ENCODE results near the gene CLDN9.

CLDN9 gene, protein sequence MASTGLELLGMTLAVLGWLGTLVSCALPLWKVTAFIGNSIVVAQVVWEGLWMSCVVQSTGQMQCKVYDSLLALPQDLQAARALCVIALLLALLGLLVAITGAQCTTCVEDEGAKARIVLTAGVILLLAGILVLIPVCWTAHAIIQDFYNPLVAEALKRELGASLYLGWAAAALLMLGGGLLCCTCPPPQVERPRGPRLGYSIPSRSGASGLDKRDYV

GRCh38 chr16:3012828-3013420, at the start of gene CLDN9:
CLDN9 (plus strand) TSS chr16:3012923; CDS start chr16:3013363, 440 bp downstream.
- no peak for DNase-seq (ENCODE audit: low spot score)

DNA sequence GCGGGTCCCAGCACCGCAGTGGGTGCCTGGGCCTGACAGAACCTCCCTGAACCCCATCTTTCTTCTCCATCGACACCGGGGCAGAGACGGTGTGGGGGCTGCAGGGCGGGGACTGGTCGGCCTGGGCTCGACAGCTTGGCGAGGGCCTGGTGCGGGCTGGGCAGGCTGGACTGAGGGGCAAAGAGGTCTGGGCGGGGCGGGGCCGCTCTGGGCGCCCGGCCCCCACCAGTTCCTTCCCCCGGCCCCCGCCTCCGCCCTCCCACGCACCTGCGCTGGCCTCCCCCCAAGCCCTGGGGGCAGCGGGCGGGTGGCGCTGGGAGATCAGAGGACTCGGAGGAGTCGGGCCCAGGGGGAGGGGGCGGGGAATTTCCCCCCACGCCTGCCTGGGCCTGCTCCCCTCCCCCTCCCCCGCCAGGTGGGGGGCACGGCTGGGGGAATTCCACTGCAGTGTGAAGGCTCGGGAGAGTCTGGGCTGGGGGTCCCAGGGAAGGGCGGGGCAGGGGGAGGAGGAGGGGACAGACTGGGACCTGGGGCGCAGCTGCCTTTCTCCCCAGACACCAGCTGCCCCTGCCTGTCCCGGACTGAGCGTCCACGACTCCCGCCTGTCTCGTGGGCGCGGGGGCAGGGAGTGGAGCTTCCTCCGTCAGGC, 49.5 kb upstream of the CLDN9 start:
- no peak for DNase-seq (ENCODE audit: low spot score)

- DNase-seq (ENCODE audit: low spot score) = no peak
Measured at GRCh38 chr16:2963723-2964474, 48.8 kb upstream of the CLDN9 start, which contains the start of gene KREMEN2. KREMEN2 (plus strand) TSS chr16:2964275; CDS start chr16:2964521, 246 bp downstream.

GRCh38 chr16:2964475-2965336, 48.0 kb upstream of the CLDN9 start:
- no peak for DNase-seq (ENCODE audit: low spot score)

- DNase-seq (ENCODE audit: low spot score) = no peak
Measured at GRCh38 chr16:2966043-2966807, 46.5 kb upstream of the CLDN9 start.

DNA sequence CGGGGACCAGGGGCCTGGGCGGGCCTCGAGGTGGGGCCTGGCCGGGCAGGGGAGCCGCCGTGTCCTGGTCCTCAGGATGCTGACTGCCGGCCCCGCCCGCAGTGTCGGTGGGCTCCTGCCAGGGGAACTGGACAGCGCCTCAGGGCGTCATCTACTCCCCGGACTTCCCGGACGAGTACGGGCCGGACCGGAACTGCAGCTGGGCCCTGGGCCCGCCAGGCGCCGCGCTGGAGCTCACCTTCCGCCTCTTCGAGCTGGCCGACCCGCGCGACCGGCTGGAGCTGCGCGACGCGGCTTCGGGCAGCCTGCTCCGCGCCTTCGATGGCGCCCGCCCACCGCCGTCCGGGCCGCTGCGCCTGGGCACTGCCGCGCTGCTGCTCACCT, 45.9 kb upstream of the CLDN9 start:
- DNase-seq (ENCODE audit: low spot score) = no peak

GRCh38 chr16:2967211-2967631, 45.5 kb upstream of the CLDN9 start:
- no peak for DNase-seq (ENCODE audit: low spot score)

DNA sequence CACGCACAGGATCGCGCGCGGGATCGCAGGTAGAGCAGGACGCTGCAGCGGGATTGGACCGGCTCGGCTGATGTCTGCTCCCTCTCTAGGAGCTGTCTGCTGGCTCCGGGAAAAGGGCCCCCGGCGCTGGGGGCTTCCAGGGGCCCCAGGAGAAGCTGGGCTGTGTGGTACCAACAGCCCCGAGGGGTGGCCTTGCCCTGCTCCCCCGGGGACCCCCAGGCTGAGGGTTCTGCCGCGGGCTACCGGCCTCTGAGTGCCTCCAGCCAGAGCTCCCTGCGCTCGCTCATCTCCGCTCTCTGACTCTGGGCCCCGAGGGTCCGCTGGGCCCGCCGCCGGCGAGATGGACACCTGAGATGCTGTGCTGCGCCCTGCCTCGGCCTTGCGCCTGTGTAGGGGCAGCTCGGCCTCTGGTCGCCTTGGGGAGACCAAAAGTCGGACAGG, 45.0 kb upstream of the CLDN9 start:
- no peak for DNase-seq (ENCODE audit: low spot score)

- no peak for DNase-seq (ENCODE audit: low spot score)
Measured at GRCh38 chr16:2968368-2968737, 44.4 kb upstream of the CLDN9 start.

- peak; percentile 91 for DNase-seq (ENCODE audit: low spot score)
Measured at GRCh38 chr16:2968738-2969544, 43.8 kb upstream of the CLDN9 start, which contains the start of gene PAQR4. PAQR4 (plus strand) TSS chr16:2969348; CDS start chr16:2969675, 327 bp downstream.

DNA sequence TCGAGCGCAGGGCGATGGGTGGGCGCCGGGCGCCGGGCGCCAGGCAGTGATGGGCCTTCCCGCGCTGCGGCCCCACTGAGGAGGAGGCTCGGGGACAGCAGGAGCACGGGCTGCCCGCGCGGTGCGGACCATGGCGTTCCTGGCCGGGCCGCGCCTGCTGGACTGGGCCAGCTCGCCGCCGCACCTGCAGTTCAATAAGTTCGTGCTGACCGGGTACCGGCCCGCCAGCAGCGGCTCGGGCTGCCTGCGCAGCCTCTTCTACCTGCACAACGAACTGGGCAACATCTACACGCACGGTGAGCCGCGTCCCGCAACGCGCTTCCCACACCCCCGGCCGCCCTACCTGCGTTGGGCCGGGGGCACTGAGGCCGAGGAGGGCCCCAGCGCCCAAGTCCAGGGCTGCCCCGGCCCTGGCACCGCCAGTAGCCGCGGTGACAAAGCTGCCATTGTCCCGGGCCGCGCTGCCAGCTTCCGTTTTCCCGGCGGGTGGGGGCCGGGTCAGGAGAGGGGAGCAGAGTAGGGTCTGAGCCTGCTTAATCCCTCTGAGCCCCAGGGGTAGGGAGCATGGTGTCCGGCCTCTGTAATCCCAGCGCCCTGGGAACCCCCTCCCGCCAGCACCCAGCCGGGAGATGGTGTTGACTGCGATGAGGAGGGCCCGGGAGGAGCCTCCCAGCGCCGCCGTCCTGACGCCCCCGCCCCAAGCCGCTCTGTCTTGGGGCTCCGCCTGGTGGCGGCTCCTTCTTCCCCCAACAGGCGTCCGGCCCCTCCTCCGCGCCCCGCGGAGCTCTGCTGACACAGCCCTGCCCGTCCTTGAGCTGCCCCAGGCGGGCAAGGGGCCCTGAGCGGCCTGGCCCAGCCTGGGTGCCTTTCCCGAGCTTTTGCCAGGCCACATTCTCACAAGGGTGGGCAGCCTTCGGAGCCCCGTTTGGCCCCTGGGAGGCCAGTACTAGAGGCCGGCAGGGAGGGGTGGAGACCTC, 42.9 kb upstream of the CLDN9 start:
- peak; percentile 65 for DNase-seq (ENCODE audit: low spot score)

- DNase-seq (ENCODE audit: low spot score) = no peak
Measured at GRCh38 chr16:2970563-2970962, 42.2 kb upstream of the CLDN9 start.

- no peak for DNase-seq (ENCODE audit: low spot score)
Measured at GRCh38 chr16:2971134-2971984, 41.4 kb upstream of the CLDN9 start.

- DNase-seq (ENCODE audit: low spot score) = no peak
Measured at GRCh38 chr16:2971985-2972784, 40.5 kb upstream of the CLDN9 start.

DNA sequence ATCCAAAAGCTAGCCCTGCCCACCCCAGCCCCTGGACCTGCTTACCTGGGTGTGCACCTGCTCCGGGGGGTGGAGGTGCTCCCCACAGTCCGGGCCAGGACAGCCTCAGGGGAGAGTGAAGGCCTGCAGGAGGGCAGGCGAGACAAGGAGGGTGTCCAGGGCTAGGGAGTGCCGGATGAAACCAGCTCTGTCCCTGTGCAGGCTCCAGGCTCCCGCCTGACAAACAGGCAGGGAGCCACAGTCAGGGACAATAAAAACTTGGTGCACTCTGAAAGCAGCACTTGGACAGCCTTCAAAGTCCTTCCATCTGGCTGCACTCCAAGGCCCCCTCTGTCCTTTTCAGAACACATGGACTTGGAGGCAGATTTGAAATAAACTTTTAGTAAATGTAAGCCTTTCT, 39.6 kb upstream of the CLDN9 start:
- DNase-seq (ENCODE audit: low spot score) = peak; percentile 64

GRCh38 chr16:2973605-2974318, 39.0 kb upstream of the CLDN9 start:
- DNase-seq (ENCODE audit: low spot score) = no peak

Data from pons (tissue), 1 donor.